ENCODE data around the gene ANGPTL2.

The ANGPTL2 gene

GRCh38 chr9:127116088-127116726 is 6.2 kb downstream of the ANGPTL2 start:
- no peak for DNase-seq

- DNase-seq = no peak
Observed at GRCh38 chr9:127114606-127115005, 7.8 kb downstream of the ANGPTL2 start.

GRCh38 chr9:127113191-127113972 is 9.1 kb downstream of the ANGPTL2 start:
- DNase-seq = no peak

DNA sequence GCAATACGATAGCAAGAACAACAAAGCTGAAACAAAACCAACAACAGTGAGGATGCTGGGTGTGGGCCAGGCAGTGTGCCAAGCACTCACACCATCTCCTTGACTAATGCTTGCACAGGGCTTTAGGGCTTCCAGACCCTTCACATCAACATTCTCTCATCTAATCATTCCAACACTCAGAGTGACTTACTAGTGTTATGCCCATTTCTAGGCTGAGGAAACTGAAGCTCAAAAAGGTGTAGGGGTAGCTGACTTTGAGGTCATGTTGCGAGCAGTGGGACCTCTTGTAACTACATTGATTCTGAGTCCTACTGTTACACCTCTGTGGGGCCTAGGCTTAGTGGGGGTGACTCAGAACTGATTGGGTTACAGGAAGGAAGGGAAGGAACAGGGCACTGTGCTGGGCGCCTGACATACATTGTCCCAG is 9.7 kb downstream of the ANGPTL2 start:
- DNase-seq = no peak

DNA sequence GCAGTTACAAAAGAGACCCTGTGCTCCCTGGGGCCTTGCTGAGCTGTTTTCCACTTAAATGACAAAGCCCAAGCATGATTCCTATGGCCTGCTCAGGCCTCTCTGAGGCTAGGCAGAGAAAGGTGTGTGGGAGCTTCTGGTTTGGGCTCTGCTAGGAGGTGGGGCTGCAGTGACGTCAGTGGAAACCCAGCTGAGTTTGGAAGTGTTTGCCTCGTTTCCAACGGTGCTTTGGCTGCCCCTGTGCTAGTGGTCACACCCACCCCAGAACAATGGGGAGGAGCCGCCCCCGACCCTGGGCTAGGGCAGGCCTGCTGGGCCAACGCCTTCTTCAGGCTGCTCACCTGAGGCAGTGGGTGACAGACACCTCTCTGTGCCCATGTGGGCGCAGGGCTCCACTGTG is 10.4 kb downstream of the ANGPTL2 start:
- no peak for DNase-seq

GRCh38 chr9:127109212-127109711 is 13.2 kb downstream of the ANGPTL2 start:
- no peak for DNase-seq

GRCh38 chr9:127107929-127108876 is 14.2 kb downstream of the ANGPTL2 start:
- DNase-seq = no peak

DNA sequence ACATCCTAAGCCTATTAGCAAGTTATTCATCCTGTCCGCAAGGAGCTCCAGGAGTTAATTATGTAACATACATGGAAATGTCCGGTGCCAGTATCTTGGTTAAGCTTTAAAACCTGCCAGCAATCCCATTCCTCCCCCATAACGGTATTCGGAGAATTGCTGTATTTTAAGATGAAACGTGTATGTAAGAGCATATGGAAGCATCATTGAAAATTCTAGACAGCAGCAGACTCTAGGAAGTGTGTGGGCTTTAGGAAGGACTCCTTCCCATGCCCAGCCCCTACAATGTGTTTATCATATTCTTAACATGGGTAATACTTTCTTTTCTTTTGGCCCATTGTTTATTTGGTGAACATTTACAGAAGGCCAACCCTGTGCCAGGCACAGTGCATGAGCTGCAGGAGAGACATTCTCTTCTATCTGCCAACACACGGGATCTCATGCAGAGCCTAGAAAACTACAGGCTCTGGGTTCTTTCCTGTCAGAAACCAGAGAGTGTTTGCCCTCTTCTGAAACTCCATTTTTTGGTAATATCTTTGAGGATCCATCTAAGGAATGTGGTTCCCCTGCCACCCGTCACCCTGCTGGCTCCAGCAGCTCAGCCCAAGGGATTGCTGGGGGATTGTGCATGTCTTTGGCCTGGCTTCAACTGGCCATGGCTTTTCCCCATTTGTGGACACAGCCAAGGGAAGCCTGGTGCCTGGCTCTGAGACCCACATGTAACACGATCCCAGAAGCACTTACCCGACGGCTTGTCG is 15.1 kb downstream of the ANGPTL2 start:
- DNase-seq = no peak

- DNase-seq = no peak
Observed at GRCh38 chr9:127106466-127106855, 16.0 kb downstream of the ANGPTL2 start.

GRCh38 chr9:127105805-127106465 is 16.5 kb downstream of the ANGPTL2 start:
- DNase-seq = no peak

DNA sequence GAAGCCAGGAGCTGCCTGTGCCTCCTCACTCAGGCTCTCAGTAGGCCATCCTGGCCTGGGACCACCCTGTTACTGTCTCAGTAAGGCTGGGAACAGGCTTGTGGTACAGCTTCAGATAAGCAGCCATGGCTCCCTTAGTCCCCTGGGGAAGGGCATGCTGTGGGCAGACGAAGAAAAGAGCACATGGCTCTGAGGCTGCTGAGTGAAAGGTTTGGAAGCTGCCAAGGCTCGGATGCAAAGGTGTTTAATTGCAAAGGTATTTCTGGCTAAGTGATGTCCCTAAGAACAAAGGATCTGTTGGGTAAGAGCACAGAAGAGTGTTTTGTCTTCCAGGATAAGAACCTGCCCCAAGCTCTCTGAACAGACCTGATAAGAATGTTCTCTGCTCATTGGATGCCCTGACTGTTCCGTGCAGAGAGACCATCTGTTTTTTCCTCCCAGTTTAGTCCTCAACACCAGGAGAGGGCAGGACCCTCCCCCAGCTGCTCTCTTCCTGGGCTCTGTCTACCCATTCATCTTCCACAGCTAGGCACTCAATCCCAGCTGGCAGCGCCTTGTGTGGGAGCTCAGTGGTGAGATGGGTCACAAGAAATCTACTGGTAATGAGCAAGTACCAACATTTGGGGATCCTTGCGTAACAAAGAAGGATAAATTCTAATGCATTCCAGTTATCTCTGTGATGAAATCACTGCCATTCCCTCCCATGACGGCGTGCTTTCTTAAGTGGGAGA is 17.7 kb downstream of the ANGPTL2 start:
- no peak for DNase-seq

- no peak for DNase-seq
Observed at GRCh38 chr9:127102788-127103187, 19.6 kb downstream of the ANGPTL2 start.

DNA sequence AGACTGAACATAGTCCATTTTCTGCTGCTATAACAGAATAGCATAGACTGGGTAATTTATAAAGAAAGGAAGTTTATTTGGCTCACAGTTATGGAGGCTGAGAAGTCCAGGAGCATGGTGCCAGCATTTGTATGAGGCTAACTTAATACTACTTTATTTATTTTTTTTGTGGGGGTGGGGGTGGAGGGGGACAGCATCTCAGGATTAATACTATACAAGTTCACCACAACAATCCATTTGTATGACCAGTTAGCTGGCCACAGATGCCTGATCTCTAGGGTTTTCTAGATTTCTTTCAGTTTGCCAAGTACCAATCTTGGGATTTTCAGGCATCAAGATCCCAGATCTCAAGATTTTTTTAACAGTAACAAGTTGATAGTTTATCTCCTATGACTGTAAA is 20.3 kb downstream of the ANGPTL2 start:
- DNase-seq = no peak

DNA sequence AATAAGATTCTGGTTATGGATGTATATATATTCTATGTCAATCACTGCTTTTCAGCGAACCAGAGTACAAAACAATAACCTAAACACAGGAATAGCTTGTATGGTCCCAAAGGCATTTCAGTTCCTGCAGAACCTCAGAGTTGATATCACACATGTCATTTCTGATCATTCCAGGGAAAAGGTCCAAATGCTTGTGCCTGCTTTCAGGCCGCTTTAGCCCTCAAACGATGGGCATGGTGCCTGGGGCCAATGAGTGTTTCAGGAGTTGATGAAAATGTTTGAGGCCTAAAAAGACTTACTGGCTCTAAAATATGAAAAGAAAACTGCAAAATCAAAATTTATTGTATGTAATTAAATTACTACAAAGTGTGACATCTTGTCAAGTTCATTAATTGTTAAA is 22.8 kb downstream of the ANGPTL2 start:
- no peak for DNase-seq

DNA sequence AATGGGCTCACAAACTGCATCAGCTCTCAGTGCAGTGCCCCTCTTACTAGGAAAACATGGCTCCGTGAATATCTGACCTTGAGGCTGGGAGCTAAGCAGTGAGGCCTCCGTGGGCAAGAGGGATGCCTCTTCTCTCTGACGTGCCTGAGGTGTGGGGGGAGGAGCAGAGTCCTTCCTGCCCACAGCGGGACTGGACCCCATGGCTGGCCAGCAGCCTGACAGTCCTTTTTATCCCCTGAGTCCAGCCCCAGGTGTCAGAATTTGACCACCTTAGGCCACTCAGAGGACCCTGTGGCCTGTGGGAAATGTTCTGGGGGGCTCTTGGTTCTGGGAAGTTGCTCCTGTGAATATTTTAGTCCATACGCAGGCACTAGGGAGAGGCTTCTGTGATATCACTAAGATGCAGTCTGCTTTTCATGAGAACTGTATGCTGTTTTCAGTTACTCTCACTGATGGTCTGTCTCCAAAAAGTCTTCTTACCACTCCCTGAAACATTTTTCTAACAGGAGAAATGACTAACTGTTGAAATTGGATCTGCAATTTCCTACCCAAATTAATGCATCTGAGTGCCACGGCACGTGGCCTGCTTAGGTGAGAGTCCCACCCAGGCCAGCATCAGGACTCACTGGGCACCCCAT is 23.4 kb downstream of the ANGPTL2 start:
- DNase-seq = no peak

DNA sequence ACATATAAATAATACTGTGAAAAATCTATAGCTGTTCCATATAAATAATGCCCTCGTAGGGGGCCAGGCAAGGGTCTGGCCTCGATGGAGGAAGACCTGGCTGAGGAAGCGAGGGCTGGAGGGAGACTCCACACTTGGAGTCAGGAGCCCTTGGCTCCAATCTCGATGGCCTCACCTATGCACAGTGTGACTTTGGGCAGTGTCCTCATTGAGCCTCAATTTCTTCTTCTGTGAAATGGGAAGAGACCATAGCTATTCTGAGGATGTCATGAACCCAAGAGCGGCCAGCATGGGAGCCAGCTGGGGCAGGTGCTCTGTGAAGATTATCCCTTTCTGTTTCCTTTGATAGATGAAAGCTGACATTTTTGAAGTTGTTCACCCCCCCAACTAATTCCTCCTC is 24.8 kb downstream of the ANGPTL2 start:
- no peak for DNase-seq

DNA sequence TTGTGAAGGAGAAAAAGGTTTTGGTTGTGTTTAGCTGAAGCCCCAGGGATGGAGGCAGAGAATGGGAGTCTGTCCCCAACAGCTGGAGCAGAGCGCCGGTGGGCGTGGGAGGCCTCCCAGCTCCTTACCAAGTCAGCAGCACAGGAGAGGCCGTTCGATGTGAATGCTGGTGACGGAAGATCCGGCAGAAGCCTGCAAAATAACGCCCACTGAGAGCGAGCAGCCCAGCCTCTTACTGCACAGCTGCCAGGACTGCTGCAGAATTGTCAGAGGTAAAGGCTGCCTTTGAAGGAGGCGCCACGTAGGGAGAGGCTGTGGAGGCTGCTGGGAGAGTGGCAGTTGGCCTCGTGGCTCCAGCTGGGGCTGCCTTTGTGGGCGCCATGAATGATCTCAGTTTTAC is 26.2 kb downstream of the ANGPTL2 start:
- DNase-seq = no peak

GRCh38 chr9:127095411-127095810 is 27.0 kb downstream of the ANGPTL2 start:
- no peak for DNase-seq

- DNase-seq = no peak
Observed at GRCh38 chr9:127093319-127094020, 29.0 kb downstream of the ANGPTL2 start.

- DNase-seq = no peak
Observed at GRCh38 chr9:127092041-127092608, 30.3 kb downstream of the ANGPTL2 start.

All from hematopoietic multipotent progenitor cell treated with erythropoietin and hydrocortisone succinate and interleukin-3 and kit ligand, for 8 days (in vitro differentiated cells).